HG02970 (cell line): Measurements from ENCODE around the gene SULT1C4.
"Not testable (repeated sequence)": the region's sequence is repeated elsewhere in the genome, so short reads cannot be mapped to it uniquely, and the experiment has no call there.

ENCODE experiments used
- ATAC-seq: cut with Tn5 transposase; IDR thresholded peaks from one replicate; pipeline ENCODE4 v1.9.1; 2021; ENCODE audit warnings: mild to moderate bottlenecking, moderate library complexity, moderate number of reproducible peaks; ENCODE audit not compliant: unreplicated experiment, low FRiP score

The SULT1C4 gene

DNA sequence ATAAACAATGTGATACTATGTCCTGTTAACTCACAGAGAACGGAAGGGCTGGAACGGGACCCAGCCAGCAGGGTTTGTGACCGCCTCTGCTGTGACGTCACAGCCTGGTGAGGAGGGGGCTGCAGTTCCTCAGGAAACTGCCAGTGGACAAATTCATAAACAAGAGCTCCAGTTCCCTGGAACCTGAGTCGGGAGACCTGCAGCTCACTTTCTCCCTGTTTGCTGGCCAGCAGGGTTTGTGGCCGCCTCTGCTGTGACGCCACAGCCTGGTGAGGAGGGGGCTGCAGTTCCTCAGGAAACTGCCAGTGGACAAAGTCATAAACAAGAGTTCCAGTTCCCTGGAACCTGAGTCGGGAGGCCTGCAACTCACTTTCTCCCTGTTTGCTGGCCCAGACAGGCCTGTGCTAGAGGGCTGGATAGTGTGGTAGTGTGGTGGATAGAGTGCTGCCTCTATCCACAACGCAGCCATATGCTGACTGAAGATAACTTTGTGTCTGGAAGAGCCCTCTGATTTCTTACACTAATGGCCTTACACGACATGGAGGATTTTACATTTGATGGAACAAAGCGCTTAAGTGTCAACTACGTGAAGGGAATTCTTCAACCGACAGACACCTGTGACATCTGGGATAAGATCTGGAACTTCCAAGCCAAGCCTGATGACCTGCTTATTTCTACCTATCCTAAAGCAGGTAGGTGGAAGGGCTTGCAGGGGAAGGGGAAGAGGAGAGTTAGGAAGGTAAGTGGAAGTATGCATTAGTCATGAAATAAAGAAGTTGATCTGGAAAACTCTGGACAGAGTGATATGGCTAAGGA, at the start of gene SULT1C4:
TSS of gene SULT1C4 (plus strand) at position 140 of the 816 bp plus-strand sequence. CDS start at position 524, 384 bp downstream.
- no peak for ATAC-seq

DNA sequence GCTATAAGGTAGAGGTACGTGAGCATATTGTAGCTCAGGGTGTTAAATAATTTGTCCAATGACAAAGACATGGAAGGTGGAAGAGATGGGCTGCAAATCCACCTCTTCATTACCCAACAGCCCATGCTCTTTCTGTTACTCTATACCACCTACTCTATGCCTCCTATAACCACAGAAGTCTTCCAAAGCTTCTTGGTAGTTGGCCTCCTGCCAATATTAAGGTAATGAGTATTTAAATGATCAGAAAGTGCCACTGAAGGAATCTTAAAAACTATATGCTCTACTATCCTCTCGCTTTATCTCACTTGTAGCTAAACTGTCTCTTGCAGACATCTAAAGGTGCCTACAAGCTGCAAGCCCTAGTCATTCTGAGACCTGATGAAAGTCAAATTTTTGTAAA, 48.0 kb upstream of the SULT1C4 start:
- no peak for ATAC-seq

DNA sequence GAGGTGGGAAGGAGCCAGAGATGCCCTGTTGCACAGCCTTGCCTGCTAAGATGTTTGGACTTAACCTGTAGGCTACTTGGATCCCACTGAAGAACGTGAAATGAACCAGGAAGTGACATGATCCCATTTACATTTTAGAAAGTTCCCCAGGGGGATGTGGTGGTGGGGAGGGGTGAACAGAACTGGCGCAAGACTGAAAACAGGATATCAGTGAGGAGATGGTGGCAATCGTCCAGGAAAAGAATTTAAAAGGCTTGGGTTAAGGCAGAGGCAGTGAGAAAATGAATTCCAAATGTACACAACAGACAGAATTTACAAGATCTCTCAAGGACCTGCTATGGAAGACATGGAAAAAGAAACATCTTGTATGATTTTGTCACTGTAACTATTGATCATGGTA, 46.8 kb upstream of the SULT1C4 start:
- no peak for ATAC-seq

DNA sequence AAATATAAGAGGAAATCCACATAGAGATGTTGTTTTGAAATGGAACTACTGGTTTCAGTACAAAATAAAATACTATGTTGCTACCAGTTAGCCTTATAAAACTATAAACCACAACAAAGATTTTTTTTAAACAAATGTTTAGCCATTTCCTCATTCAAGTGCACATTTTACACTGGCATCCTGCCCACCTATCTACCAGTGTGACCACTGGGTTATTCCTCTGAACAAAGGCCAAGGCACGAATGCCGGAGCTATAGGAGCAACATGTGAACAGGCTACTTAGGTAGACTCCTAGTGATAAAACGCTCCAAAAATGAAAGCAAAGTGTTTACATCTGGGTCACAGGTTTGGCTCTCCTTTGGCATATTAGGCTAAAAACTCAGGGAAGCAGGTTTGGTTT, 31.8 kb upstream of the SULT1C4 start:
- no peak for ATAC-seq

DNA sequence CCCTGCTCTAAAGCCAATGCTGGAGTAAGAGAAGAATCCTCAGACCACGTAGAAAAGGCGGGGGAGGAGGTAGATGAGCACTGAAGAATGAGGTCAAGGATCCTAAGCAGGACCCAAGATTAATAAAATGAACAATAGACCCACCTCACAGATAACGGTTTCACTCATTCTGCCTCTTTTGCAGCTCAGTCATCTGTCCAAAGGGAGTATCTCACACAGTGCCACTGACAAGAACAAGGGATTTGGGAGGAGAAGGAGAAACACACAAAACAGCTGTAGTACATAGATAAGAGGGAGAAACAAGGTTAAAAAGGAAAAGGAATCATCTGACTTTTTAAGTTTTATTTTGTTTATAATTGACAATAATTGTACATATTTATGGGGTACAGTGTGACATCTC, 30.9 kb upstream of the SULT1C4 start:
- ATAC-seq = no peak

DNA sequence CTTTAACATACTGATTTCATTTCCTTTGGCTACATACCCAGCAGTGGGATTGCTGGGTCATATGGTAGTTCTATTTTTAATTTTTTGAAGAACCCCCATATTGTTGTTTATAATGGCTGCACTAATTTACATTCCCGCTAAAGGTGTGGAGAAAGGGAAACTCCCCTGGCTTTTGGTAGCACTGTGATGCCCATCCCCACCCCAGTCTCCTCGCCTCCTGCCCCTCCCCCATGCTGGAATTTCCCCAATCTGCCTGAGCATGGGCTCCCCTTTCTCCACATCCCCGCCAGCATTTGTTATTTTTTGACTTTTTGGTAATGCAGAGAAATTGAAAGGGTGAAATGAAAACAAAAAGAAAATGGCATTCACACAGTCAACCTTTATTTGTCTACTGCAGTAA, 30.0 kb upstream of the SULT1C4 start:
- ATAC-seq = no peak

DNA sequence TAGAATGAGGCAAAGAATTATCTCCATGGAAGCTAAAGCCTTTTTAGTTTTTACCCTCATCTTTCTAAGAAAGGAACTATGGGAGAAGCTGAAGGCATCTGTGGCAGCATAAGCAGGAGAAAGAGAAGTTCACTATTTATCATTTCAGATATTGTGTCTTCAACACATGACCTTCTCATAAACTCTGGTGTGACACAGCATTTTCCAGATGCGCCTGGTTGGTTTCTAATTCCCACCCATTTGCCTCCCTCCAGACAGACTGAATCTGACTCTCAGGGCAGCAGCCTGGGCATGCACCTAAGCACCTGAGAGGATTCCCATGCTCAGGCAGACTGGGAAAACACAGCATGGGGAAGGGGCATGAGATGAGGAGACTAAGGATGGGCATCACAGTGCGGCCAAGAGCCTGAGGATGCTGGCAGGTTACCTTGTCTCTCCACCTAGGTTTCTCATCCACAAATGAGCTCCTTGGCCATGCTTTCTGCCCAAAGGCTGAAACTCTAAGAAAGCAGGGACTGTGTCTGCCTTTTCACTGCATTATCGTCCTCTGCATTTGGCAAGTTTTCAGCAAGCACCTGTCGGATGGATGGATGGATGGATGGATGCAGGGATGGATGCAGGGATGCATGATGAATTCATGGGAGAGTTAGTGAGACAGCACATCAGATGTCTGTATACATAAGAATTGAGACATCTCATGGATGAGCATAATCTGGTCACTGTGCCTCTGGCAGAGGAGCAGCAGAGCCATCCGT, 28.8 kb upstream of the SULT1C4 start:
- no peak for ATAC-seq

DNA sequence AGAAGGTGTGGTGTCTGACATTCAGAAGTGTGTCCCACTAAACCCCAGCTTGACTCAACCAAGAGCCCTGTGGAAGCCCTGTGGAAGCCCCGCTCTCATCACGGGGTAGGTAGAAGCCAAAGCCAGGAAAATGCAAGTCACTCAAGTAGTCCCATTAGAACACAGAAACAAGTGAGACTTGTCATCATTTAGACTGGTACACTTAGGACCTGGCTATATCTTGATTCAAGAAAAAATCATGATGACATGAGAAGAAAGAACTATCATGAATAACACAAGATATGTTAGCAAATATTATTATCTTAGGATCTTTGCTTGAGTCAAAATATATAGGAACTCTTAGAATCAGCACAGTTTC, 28.2 kb upstream of the SULT1C4 start:
- ATAC-seq = no peak

DNA sequence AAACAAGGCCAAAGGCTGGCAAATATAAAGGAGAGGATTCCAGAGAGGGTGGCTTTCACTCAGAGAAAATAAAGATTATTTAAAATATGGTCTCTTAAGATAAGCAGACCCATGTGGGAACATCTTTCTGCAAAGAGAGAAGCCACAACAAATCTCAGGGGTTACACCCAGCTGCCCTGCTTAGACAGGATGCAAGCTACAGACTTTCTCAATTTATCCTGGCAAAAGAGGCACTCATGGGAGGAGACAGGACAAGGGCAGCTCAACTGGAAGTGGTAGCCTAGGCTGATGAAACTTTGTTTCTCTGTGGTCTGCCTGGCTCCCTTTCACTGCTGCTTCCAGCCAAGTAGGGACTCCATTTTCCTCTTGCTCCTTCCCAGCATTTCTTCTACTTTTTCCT, 25.9 kb upstream of the SULT1C4 start:
- ATAC-seq = no peak

DNA sequence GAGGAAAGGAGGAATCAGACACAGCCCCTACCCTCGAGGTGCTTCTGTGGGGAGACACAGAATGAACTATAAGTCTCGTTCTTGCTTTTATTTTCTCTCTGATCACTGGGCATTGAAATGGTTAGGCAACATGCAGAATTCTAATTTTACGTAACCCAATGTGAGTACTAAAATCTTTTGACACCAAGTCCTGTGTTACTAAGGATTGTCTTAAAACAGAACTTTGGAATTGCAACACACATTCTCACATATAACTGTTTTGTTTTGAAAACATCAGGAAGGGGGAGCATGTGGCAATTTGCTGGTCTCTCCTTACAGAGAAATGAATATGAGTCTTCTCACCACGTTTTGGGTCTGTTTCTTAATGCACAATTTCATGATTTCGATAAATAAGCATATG, 23.6 kb upstream of the SULT1C4 start:
- ATAC-seq = no peak

DNA sequence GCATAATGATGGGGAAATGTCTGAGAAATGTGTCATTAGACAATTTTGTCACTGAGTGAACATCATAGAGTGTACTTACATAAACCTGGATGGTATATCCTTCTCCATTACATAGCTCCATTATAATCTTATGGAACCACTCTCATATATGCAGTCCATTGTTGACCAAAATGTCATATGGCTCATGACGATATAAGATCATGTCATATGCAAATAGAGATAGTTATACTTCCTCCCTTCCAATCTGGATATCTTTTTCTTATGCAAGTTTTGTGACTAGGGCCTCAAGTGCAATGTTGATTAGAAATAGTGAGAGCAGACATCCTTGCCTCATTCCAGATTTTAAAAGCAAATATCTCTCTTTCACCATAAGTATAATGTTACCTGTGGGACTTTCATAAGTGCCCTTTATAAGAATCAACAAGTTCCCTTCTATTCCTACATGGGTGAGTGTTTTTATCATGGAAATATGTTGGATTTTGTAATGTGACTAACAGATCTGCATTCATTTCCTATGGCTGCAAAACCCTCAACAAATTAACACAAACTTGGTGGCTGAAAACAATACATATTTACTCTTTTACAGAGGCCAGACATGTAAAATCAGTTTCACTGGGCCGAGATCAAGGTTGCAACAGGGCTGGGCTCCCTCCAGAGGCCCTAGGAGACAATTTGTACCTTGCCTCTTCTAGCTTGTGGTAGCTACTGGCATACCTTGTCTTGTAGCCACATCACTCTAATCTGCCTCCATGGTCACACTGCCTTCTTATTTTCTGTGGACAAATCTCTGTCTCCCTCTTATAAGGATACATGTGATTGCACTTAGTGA, 21.6 kb upstream of the SULT1C4 start:
- no peak for ATAC-seq

DNA sequence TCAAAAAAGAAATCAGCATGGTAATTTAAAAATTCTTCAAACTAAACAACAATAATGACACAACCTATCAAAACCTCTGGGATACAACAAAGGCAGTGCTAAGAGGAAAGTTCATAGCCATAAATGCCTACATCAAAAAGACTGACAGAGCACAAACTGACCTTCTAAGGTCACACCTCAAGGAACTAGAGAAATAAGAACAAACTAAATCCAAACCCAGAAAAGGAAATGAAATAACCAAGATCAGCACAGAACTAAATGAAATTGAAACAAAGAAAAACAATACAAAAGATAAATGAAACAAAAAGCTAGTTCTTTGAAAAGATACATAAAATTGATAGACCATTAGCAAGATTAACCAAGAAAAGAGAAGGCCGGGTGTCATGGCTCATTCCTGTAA, 18.4 kb upstream of the SULT1C4 start:
- ATAC-seq = not testable (repeated sequence)

DNA sequence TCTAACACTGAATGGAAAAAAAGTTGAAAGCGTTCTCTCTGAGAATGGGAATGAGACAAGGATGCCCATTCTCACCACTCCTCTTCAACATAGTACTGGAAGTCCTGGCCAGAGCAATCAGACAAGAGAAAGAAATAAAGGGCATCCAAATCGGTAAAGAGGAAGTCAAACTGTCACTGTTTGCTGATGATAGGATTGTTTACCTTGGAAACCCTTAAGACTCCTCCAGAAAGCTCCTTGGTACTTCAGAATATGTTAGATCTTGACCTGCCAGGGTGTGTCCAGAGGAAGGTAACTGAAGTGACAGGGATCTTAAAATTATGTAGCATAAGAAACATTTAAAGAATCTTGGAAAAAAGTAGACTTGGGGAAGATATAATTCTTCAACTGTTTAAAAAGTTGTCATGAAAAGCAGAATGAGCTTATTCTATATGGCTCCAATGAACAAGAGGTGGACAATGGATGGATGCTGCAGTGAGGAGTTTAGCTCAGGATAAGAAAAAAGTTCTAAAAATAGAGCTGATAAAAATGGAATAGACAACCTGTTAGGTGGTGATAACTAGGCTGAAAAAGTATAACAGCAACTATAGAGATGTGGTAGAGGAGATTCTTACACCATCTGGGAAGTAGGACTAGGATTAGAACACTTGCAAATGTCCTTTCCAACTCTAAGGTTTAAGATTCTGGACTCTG, 16.8 kb upstream of the SULT1C4 start:
- no peak for ATAC-seq

DNA sequence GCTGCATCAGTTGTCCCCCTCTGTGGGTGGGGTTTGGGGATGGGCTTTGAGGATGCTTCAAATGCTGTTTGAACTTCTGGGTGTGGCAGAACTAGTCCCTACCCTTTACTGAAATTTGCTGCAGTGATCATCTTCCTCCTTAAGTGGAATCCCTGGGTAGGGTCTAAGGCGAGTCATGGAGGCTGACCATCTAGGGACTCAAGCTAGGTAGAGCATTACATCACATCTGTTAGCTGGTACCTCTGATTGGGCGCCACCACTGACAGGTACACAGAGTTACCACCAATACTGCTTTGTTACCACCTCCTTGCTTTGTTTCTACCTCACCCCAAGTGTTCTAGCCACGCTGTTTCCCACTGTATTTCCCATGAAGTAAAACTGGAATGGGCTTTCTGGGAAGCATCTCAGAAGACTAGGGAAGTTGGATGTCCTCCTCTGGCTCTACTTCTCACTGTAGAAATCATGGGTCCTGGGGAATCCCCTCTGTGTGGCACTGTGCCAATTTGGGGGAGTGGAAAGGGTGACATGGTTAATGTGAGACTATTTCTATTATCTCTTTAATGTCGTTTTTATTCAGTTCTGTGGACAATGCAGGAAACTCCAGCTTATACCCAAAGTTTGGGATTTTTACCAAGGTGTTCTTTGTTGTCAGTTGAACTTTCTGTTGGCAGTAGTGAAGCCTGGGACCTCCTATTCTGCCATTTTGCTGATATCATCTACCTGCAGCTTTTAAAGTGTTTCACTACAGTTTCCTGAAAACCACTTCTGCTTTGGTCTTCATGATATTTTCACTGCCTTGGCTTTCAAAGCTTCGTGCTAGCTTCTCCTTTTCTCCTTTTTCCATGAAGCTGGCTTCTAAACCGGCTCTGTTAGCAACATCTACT, 14.5 kb upstream of the SULT1C4 start:
- ATAC-seq = no peak

DNA sequence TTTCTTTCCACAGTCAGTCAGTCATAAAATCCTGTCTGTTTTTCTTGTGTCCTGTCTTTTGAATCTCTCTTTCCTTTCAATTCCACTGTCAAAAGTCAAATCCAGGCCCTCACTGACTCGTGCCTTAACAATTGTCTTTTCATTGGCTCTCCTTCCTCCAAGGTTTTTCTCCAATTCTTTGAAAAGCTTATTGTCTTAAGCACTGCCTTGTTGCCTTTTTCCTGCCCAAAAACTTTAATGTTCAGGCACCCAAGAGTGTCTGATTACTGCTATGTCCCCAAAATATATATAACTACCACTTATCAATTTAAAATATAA, 13.9 kb upstream of the SULT1C4 start:
- no peak for ATAC-seq

DNA sequence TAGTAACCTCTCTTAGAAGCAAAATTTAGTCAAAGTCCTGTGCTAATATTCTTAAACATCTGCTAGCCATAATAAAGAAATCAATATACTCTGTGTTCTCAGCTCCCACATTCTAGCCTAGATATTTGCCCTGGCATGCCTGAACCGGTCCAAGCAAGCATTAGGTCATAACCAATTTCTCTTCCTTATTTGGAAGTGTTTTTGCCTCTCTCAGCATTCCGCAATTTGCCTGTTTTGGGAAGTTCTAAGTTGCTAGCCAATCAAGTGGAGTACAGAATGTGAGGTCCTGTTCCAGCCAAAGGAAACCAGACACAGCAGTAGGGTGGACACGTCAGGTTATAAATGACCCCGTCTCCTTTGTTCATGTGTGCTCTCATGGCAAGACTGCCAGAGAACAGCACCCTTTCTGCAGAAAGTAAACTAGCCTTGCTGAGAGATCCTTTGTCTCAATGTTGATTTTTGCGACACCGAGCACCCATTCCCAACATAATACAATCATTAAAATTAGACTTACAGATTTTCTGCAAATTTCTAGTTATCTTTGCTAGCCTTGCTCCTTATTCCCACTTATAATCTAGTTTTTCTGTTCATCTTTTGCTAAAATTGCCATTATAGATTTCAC, 13.0 kb upstream of the SULT1C4 start:
- ATAC-seq = no peak

DNA sequence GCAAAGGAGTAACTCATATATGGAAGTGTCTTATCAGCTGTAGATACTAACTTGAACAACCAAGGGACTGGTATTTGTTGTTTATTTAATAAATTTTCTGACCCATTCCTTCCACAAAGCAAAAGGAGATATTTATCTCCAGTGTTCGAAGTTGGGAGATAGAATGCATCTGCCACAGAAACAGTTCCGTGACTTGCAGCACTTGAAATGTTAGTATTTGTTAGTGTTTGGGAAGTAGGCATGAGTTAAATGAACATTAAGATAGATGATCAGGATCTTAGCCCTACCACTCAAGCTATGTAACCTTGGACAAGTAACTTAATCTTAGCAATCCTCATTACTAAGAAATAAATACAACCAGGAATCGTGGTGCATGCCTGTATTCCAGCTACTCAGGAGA, 12.1 kb upstream of the SULT1C4 start:
- no peak for ATAC-seq

DNA sequence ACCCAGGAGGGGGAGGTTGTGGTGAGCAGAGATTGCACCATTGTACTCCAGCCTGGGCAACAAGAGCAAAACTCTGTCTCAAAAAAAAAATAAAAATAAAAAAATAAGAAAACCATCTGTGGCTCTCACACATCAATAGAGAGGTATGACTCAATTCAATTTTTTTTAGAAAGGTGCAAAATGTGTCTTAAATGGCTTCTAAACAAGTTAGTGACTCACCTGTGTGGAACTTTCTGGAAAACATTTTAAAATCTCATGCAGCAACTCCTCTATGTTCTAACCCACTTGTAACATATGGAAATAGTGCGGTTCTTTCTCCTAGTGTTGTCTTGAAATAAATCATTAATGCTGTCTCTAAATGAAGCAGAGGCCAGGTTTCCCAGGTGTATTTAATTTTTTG, 10.7 kb upstream of the SULT1C4 start:
- ATAC-seq = no peak

DNA sequence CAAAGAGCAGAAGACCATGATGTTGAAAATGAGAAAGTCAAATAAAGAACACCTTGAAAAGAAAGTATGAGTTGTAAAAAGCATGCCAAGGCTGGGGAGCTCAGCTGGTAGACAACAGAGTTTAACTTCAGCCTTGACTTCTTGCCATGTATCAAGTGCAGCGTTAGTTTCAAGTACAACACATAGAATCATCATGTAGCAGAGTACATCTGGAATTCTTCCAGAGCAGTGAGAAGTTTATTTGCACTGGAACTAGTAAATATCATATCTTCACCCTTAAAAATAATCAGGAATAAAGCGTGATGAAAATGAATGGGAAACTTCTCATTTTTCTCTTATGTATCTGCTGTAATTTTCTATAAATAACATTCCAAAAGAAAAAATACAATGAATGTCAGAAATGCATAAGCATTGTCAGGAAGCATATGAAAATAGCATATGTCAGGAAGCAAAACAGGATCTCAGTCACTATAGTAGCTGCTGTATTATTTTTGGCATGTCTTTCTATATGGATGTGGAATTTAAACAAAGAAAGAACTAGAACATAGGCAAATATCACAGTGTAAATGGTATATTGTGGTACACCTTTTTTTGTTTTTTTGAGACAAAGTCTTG, 10.1 kb upstream of the SULT1C4 start:
- ATAC-seq = no peak
